Esophagus mucosa (tissue), 1 donor: ENCODE measurements around the gene CNKSR3. TPM values are rescaled to one million over a fixed set of nuclear protein-coding genes. Genes with fewer than 3 reads are reported as not detected.

Experiments
- ATAC-seq: fragments of 200-7000 bp; cut with Tn5 transposase; one replicate; pipeline ENCODE4 v1.9.1; 2020
- total RNA-seq: library from RNA; stranded (reverse); gene quantifications from one replicate; pipeline ENCODE4 v1.2.4, GENCODE V29; 2023
- donor health status: DM: yes; HTN: yes; CAD: no.

The CNKSR3 gene
- total RNA-seq = 24.5 TPM

- peak; percentile 82 for ATAC-seq
Observed at GRCh38 chr6:154510144-154510905, at the start of gene CNKSR3. CNKSR3 (minus strand) TSS chr6:154510685; CDS start chr6:154510114, 571 bp downstream.

- no peak for ATAC-seq
Observed at GRCh38 chr6:154558984-154559383, 48.5 kb upstream of the CNKSR3 start.

DNA sequence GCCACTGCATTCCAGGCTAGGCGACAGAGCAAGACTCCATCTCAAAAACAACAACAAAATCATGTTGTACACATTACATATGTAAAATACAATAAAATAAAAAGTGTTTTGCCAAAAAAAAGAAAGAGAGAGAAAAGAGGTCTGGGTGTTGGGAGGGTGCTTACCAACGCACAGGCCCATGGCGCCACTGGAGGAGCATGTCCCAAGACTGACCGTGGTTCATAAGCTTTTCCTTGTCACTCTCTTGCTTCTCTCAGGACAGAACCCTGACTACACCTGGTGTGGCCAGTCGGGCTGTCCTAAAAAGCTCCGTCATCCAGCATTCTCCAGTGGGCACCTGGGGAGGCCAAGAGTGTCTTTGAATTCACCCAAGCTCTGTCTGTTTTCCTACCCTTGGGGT, 48.0 kb upstream of the CNKSR3 start:
- ATAC-seq = no peak

GRCh38 chr6:154555073-154555677, 44.7 kb upstream of the CNKSR3 start:
- peak; percentile 99 for ATAC-seq

DNA sequence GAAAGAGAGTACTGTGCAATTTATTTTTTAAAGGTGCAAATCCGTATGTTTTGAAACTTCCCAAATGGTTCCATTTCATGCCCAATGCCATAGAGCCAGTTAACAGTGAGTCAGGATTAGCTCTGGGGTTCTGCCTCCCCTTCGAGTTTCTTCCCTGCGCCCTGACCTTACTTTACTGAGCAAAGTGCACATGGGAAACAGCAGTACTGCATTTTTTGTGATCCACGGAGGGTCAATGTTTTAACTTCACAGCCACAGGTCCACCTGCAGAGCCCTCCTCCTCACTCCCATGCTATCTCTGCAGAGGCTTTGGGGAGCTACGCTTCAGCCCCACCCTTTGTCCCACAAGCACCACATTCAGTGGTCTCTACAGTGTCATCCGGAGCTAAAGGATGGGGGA, 44.0 kb upstream of the CNKSR3 start:
- ATAC-seq = no peak

- ATAC-seq = no peak
Observed at GRCh38 chr6:154550779-154551178, 40.3 kb upstream of the CNKSR3 start.

DNA sequence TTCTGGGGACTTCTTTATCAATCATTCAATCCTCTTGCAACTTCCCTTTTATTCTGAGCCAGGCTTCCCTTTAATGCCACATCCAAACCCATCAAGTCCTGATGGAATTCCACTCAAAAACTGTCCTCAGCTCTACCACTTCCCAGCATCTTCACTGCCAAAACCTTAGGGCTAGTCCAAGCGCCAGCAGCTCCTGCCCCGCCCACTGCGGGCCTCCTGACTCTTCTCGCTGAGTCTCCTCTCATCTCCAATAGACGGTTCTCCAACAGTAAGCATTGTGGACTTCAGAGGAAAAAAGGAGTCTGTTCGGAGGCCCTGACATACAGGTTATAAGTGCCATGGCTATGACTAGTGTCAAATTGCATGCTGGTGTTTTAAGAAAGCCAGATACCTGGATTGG, 38.7 kb upstream of the CNKSR3 start:
- ATAC-seq = no peak

- peak; percentile 39 for ATAC-seq
Observed at GRCh38 chr6:154548130-154548830, 37.8 kb upstream of the CNKSR3 start.

GRCh38 chr6:154543628-154544027, 33.1 kb upstream of the CNKSR3 start:
- no peak for ATAC-seq

DNA sequence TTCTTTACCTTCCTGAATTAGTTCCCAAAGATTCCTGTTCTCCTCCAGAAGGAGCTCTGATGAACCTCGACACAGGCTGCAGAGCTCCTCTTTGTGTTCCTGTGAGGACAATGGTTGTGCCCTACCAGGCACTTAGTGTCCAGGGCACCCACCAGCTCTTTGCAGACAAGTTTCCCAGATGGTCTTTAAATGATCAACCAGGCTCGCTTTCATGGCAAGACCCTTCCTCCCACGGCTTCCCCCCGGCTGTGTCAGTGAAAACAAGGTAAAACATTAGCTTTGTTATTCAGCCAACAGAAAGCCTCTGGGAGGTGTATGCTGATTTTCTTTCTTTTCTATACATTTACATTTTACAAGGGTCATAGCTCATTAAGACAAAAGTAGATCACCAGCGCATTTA, 32.3 kb upstream of the CNKSR3 start:
- no peak for ATAC-seq

GRCh38 chr6:154541837-154542236, 31.4 kb upstream of the CNKSR3 start:
- peak; percentile 81 for ATAC-seq

- no peak for ATAC-seq
Observed at GRCh38 chr6:154539593-154540269, 29.2 kb upstream of the CNKSR3 start.

DNA sequence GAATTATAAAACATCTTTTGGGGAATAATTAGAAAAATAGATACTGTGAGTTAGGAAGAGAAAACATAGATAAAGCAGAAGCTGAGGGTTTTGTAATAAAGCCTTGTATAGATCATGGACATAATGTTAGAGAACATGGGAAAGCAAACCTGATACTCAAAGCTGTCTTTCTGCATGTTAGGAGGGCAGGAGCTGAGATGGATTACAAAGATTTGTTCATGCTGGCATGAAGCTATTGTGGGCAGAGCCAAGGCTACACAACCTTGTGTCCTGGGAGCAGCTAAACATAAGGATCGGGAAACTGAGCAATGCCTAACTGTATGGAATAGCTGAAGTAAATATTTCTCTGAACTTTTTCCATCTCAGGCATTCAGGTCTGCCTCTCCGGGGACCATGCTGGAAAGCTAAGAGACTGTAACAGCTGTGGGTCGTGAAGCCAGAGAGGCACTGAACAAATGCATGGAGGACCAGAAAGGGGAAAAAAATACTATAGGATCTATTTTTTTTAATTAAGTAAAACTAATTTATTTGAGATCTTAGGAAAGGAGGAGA, 28.2 kb upstream of the CNKSR3 start:
- no peak for ATAC-seq

- ATAC-seq = no peak
Observed at GRCh38 chr6:154537511-154538325, 27.2 kb upstream of the CNKSR3 start.

GRCh38 chr6:154536999-154537398, 26.5 kb upstream of the CNKSR3 start:
- no peak for ATAC-seq

GRCh38 chr6:154536255-154536654, 25.8 kb upstream of the CNKSR3 start:
- ATAC-seq = no peak

DNA sequence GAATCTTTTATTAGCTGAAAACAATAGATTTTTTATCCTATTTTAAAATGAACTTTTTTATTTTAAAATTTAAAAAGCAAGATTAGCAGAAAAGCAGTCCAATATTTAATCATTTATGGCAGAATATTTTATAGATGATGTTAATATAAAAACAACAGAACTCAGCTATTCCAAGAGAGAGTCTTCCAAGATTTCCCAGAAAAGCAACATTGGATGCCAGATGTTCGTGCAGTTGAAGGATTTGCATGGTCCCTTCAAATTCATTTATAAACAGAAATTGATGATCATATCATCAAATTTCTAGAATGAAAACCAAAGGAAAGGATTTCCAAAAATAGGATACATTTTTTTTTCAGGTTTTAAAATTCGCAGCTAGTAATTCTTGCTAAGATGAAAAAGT, 25.4 kb upstream of the CNKSR3 start:
- no peak for ATAC-seq

- no peak for ATAC-seq
Observed at GRCh38 chr6:154535147-154535546, 24.7 kb upstream of the CNKSR3 start.

GRCh38 chr6:154534531-154534930, 24.0 kb upstream of the CNKSR3 start:
- ATAC-seq = no peak

- ATAC-seq = no peak
Observed at GRCh38 chr6:154532426-154532825, 21.9 kb upstream of the CNKSR3 start.

DNA sequence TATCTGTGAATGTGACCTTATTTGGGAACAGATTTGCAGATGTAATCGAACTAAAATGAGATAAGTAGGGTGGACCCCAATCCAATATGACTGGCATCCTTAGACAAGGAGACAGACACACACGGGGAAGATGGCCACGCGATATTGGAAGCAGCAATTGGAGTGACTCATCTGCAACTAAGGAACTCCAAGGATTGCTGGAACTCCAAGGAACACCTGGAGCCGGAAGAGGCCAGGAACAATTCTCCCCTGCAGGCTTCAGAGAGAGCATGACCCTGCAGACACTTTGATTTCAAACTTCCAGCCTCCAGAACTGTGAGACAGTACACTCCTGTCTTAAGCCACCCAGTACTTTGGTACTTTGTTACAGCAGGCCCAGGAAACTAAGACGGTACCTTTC, 19.5 kb upstream of the CNKSR3 start:
- ATAC-seq = no peak

GRCh38 chr6:154528310-154528915, 17.9 kb upstream of the CNKSR3 start:
- ATAC-seq = no peak
